Measurements from ENCODE around the gene PPFIA1. TPM values are rescaled to one million over a fixed set of nuclear protein-coding genes. Genes with fewer than 3 reads are reported as not detected.

PPFIA1 gene
- total and polyA plus RNA-seq, 2 of the 13 experiments (the other 11 are each of a cell fraction or from before 2014, with no cell fraction given): 29.9 to 45.2 TPM

DNA sequence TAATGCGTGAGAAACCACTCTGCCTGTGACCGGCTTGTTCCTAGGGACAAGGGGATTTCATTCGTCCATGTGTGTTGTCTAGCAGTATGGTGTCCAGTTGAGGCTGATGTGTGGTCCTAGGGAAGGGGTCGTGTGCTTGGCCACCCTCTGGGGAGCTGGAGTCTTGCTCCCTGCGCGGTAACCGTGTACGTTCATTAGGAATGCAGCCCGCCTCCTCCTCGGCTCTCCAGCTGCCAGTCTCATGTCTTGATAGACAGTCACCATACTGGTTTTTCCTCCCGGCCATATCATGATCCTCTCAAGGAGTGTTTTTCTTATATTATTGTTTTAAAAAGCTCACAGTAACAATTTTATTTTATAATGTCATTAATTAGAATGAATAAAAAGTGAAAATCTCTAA lies 133.8 kb downstream of the PPFIA1 start:
- H4K20me1 ChIP-seq (ENCODE audit: insufficient read depth, low read length): peaks cover 43% of the 10 kb centered on the region
- H3K79me2 ChIP-seq (ENCODE audit: insufficient read depth, low read length): peaks cover 59% of the 10 kb centered on the region
- POLR2A ChIA-PET: no interaction called here
- H3K27me3 ChIP-seq (ENCODE audit: control insufficient read depth in 1 of 2, insufficient read depth in 2 of 2, low read length in 2 of 2): no peaks in the 10 kb centered on the region; a peak in 1 of 5 replicates
- CTCF ChIA-PET (ENCODE audit: low intra/inter-chr PET ratio, low total read pairs): no interaction called here
- H2AFZ ChIP-seq (ENCODE audit: low read length): no peak overlapping the region
- no peak overlapping the region for H3K9ac ChIP-seq (ENCODE audit: insufficient read depth, low read depth, low read length)
- 95% methylated on average over 11 of the region's 11 CpGs for WGBS (ENCODE audit: low lambda C conversion rate)
- in situ Hi-C loops (cut with HindIII; ENCODE audit: extremely low pct_ligation_motif_present, low pct_unique_long_range_greater_than_20kb): no loop called here
- H3K36me3 ChIP-seq (replicated peaks in 1 of 2; ENCODE audit: control insufficient read depth in 1 of 2, insufficient read depth in 2 of 2, low read length in 2 of 2): peaks cover 21 to 44% of the 10 kb centered on the region in 2 experiments
- ATAC-seq (no peak), FAIRE-seq (no peak), DNase-seq (ENCODE audit: low spot score) (no peak)
- no peak overlapping the region for H3K4me2 ChIP-seq (ENCODE audit: low read depth, low read length)
- TF ChIP-seq, protein P1, sequence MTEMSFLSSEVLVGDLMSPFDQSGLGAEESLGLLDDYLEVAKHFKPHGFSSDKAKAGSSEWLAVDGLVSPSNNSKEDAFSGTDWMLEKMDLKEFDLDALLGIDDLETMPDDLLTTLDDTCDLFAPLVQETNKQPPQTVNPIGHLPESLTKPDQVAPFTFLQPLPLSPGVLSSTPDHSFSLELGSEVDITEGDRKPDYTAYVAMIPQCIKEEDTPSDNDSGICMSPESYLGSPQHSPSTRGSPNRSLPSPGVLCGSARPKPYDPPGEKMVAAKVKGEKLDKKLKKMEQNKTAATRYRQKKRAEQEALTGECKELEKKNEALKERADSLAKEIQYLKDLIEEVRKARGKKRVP (CRISPR knock-in tag; IDR thresholded peaks at IDR 0.05): no peak
- TF ChIP-seq ZMYM2 (CRISPR knock-in tag; IDR thresholded peaks at IDR 0.05) (no peak), RCOR2 (CRISPR knock-in tag; IDR thresholded peaks at IDR 0.05) (no peak), ZNF17 (CRISPR knock-in tag; IDR thresholded peaks at IDR 0.05) (no peak)
- H3K4me1 ChIP-seq (ENCODE audit: insufficient read depth, low read length): peaks cover 36% of the 10 kb centered on the region
- H3K4me3 ChIP-seq (replicated peaks in 1 of 3; ENCODE audit: insufficient read depth in 1 of 3, low read depth in 2 of 3, low read length in 3 of 3): no peak overlapping the region
- H3K27ac ChIP-seq (ENCODE audit: extremely low read length, insufficient read depth, low read length): no peak overlapping the region
- BruUV-seq (replicated peaks): no TSS peak
- intact Hi-C loops (cut with micrococcal nuclease; ENCODE audit: unreplicated experiment): no loop called here
- H3K9me3 ChIP-seq (ENCODE audit: low read length): no peaks in the 10 kb centered on the region

DNA sequence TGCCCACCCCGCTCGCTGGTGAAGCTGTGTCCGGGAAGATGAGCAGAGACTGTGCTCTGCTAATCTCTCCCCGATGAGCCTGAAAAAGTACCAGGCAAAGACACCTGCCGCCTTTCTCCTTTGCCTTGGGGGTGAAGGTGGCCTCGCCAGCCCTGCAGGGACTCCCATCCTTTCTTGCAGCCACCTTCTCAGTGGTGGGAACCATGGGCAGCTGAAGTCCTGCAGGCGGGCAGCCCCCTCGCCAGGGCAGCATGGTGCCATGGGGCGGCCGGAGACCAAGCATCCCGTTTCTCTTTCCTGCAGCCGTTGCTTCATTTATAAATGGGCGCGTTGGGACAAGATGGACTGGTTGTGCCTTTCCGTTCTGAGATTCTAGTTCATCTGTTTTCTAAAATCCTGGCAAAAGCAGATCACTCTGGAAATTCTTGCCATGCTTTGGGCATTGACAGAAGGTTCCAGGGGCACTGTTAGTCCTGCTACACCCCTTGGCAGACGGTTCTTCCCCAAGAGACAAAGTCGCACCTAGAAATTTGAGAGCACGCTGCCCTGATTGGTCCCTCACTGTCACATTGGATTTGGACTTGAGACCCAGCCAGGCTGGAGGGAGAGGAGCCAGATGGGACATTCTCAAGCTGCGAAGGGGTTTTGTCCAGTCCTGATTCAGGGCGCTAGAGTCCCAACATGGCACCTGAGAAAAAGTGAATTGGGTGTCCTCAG lies 135.3 kb downstream of the PPFIA1 start:
- Histone ChIP-seq H3K4me3 (replicated peaks in 1 of 3; ENCODE audit: insufficient read depth in 1 of 3, low read depth in 2 of 3, low read length in 3 of 3) (no peak overlapping the region), H3K4me1 (ENCODE audit: insufficient read depth, low read length) (peaks cover 25% of the 10 kb centered on the region), H3K27me3 (ENCODE audit: control insufficient read depth in 1 of 2, insufficient read depth in 2 of 2, low read length in 2 of 2) (no peaks in the 10 kb centered on the region), H3K9me3 (ENCODE audit: low read length) (no peaks in the 10 kb centered on the region), H3K27ac (ENCODE audit: extremely low read length, insufficient read depth, low read length) (no peak overlapping the region), H2AFZ (ENCODE audit: low read length) (no peak overlapping the region), H3K79me2 (ENCODE audit: insufficient read depth, low read length) (peaks cover 43% of the 10 kb centered on the region), H3K36me3 (replicated peaks in 1 of 2; ENCODE audit: control insufficient read depth in 1 of 2, insufficient read depth in 2 of 2, low read length in 2 of 2) (peaks cover 34 to 60% of the 10 kb centered on the region in 2 experiments), H3K4me2 (ENCODE audit: low read depth, low read length) (no peak overlapping the region), H3K9ac (ENCODE audit: insufficient read depth, low read depth, low read length) (no peak overlapping the region), H4K20me1 (ENCODE audit: insufficient read depth, low read length) (peaks cover 37% of the 10 kb centered on the region)
- no TSS peak for BruUV-seq (replicated peaks)
- intact Hi-C loops (cut with micrococcal nuclease; ENCODE audit: unreplicated experiment) (no loop called here), in situ Hi-C loops (cut with HindIII; ENCODE audit: extremely low pct_ligation_motif_present, low pct_unique_long_range_greater_than_20kb) (no loop called here)
- no peak for DNase-seq (ENCODE audit: low spot score)
- no peak for FAIRE-seq
- POLR2A ChIA-PET: no interaction called here
- 94% methylated on average over 19 of the region's 20 CpGs for WGBS (ENCODE audit: low lambda C conversion rate)
- TF ChIP-seq, protein P2, sequence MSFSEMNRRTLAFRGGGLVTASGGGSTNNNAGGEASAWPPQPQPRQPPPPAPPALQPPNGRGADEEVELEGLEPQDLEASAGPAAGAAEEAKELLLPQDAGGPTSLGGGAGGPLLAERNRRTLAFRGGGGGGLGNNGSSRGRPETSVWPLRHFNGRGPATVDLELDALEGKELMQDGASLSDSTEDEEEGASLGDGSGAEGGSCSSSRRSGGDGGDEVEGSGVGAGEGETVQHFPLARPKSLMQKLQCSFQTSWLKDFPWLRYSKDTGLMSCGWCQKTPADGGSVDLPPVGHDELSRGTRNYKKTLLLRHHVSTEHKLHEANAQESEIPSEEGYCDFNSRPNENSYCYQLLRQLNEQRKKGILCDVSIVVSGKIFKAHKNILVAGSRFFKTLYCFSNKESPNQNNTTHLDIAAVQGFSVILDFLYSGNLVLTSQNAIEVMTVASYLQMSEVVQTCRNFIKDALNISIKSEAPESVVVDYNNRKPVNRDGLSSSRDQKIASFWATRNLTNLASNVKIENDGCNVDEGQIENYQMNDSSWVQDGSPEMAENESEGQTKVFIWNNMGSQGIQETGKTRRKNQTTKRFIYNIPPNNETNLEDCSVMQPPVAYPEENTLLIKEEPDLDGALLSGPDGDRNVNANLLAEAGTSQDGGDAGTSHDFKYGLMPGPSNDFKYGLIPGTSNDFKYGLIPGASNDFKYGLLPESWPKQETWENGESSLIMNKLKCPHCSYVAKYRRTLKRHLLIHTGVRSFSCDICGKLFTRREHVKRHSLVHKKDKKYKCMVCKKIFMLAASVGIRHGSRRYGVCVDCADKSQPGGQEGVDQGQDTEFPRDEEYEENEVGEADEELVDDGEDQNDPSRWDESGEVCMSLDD (CRISPR knock-in tag; IDR thresholded peaks at IDR 0.05; ENCODE audit: borderline replicate concordance): no peak
- TF ChIP-seq ZNF709 (CRISPR knock-in tag; IDR thresholded peaks at IDR 0.05) (no peak), AGO2 (optimal IDR thresholded peaks at IDR 0.05; ENCODE audit: low read depth, low read length) (peak; percentile 53), ZNF101 (CRISPR knock-in tag; IDR thresholded peaks at IDR 0.05; ENCODE audit: borderline replicate concordance, low read depth) (no peak), NRL (CRISPR knock-in tag; IDR thresholded peaks at IDR 0.05; ENCODE audit: borderline replicate concordance) (no peak), KLF16 (CRISPR knock-in tag; IDR thresholded peaks at IDR 0.05) (no peak)
- CTCF ChIA-PET (ENCODE audit: low intra/inter-chr PET ratio, low total read pairs): no interaction called here
- ATAC-seq: no peak

Measured in HepG2 (cell line).